Brain microvascular endothelial cell (primary cell): Measurements from ENCODE around the gene TTC33.

ENCODE experiments used
- DNase-seq: peaks from one replicate; pipeline ENCODE4 v3.0.0-alpha.2; 2020
- H3K27ac ChIP-seq: fragments of 250-450 bp; sonication (Bioruptor Pico); 2 replicates; pipeline ENCODE4 v1.5.1; 2020; ENCODE audit warnings: mild to moderate bottlenecking, moderate library complexity
- H3K27me3 ChIP-seq: fragments of 250-450 bp; sonication (Bioruptor Pico); replicated peaks from 2 replicates; pipeline ENCODE4 v1.5.1; 2020; ENCODE audit warnings: mild to moderate bottlenecking
- H3K36me3 ChIP-seq: fragments of 250-450 bp; sonication (Bioruptor Pico); replicated peaks from 2 replicates; pipeline ENCODE4 v1.5.1; 2020; ENCODE audit warnings: mild to moderate bottlenecking
- H3K4me3 ChIP-seq: 2 replicates; pipeline ENCODE4 v1.5.1; 2011; ENCODE audit warnings: low read depth, mild to moderate bottlenecking, control low read depth, low read length, moderate library complexity
- CTCF ChIP-seq: IDR thresholded peaks from 2 replicates; pipeline ENCODE4 v1.5.1; 2011; ENCODE audit warnings: low read depth, mild to moderate bottlenecking, moderate library complexity, low read length, control low read depth, inconsistent platforms; ENCODE audit errors: missing control alignments
- in situ Hi-C: cut with HindIII; loops from 2 replicates; pipeline ENCODE4 v1.10.0; 2017; ENCODE audit warnings: low sequenced_read_pairs, low pct_ligation_motif_present

Gene TTC33

GRCh38 chr5:40483316-40483715 lies 272.4 kb downstream of the TTC33 start:
- Histone ChIP-seq H3K27me3 (no peaks in the 10 kb centered on the region), H3K27ac (no peak overlapping the region), H3K36me3 (no peaks in the 10 kb centered on the region), H3K4me3 (no peak overlapping the region)
- no peak for TF ChIP-seq CTCF
- peak; percentile 25 for DNase-seq
- in situ Hi-C loops = no loop called here

- Histone ChIP-seq H3K36me3 (no peaks in the 10 kb centered on the region), H3K27me3 (no peaks in the 10 kb centered on the region), H3K4me3 (no peak overlapping the region), H3K27ac (no peak overlapping the region)
- in situ Hi-C loops = no loop called here
- TF ChIP-seq CTCF = no peak
- no peak for DNase-seq
Observed at GRCh38 chr5:40481241-40481640, 274.5 kb downstream of the TTC33 start.

- TF ChIP-seq CTCF = no peak
- Histone ChIP-seq H3K27me3 (no peaks in the 10 kb centered on the region), H3K36me3 (no peaks in the 10 kb centered on the region), H3K4me3 (no peak overlapping the region), H3K27ac (no peak overlapping the region)
- no peak for DNase-seq
- in situ Hi-C loops = no loop called here
Observed at GRCh38 chr5:40480392-40480791, 275.4 kb downstream of the TTC33 start.

- DNase-seq = no peak
- Histone ChIP-seq H3K4me3 (no peak overlapping the region), H3K27me3 (no peaks in the 10 kb centered on the region), H3K36me3 (no peaks in the 10 kb centered on the region), H3K27ac (no peak overlapping the region)
- in situ Hi-C loops = no loop called here
- no peak for TF ChIP-seq CTCF
Observed at GRCh38 chr5:40479939-40480338, 275.8 kb downstream of the TTC33 start.

- no peaks in the 10 kb centered on the region for H3K27me3 ChIP-seq
- H3K4me3 ChIP-seq = no peak overlapping the region
- no peak for TF ChIP-seq CTCF
- no peak for DNase-seq
- in situ Hi-C loops = no loop called here
- H3K36me3 ChIP-seq = no peaks in the 10 kb centered on the region
- H3K27ac ChIP-seq = no peak overlapping the region
Observed at GRCh38 chr5:40478766-40479165, 277.0 kb downstream of the TTC33 start.

GRCh38 chr5:40477856-40478546 lies 277.8 kb downstream of the TTC33 start:
- Histone ChIP-seq H3K27me3 (no peaks in the 10 kb centered on the region), H3K27ac (no peak overlapping the region), H3K4me3 (no peak overlapping the region), H3K36me3 (no peaks in the 10 kb centered on the region)
- TF ChIP-seq CTCF = no peak
- in situ Hi-C loops = no loop called here
- peak; percentile 10 for DNase-seq
